Breast epithelium (tissue), 4 donors: ENCODE measurements around the gene PIP5K1B. TPM values are rescaled to one million over a fixed set of nuclear protein-coding genes. Genes with fewer than 3 reads are reported as not detected.

Experiments used
- DNase-seq, 2 donors: peaks; one replicate each; pipeline ENCODE4 v3.0.0-alpha.2; 2019; ENCODE audit warnings: low spot score in 2 of 2
- H3K27ac ChIP-seq, 2 donors: fragments of 200-600 bp; sonication (generic) in 1 of 2; one replicate each; pipeline ENCODE4 v1.5.1; 2016 to 2019; ENCODE audit warnings: mild to moderate bottlenecking in 1 of 2
- H3K27me3 ChIP-seq, 2 donors: fragments of 200-600 bp; sonication (generic) in 1 of 2; one replicate each; pipeline versions ENCODE4 v1.5.1 to v1.6.0; 2017 to 2019; ENCODE audit warnings: control low read depth in 1 of 2, mild to moderate bottlenecking in 1 of 2
- H3K36me3 ChIP-seq: fragments of 200-600 bp; one replicate; pipeline ENCODE4 v1.5.1; 2019
- H3K4me1 ChIP-seq, 2 donors: fragments of 200-600 bp; sonication (generic); one replicate each; pipeline ENCODE4 v1.5.1; 2016 to 2019; ENCODE audit warnings: control low read depth in 1 of 2
- H3K4me3 ChIP-seq, 3 donors: fragments of 200-600 bp; sonication (generic); 1 replicate in 2 of 3; 2 replicates in 1 of 3; pipeline ENCODE4 v1.5.1; 2016 to 2019; ENCODE audit warnings: mild to moderate bottlenecking in 3 of 3, moderate library complexity in 2 of 3
- H3K9me3 ChIP-seq, 2 donors: fragments of 200-600 bp; sonication (generic) in 1 of 2; one replicate each; pipeline ENCODE4 v1.5.1; 2016 to 2019; ENCODE audit warnings: control low read depth in 1 of 2
- CTCF ChIP-seq, 3 donors: fragments of 450-650 bp; IDR thresholded peaks; one replicate each; pipeline ENCODE4 v1.5.1; 2016 to 2017; ENCODE audit warnings: antibody characterized with exemption in 3 of 3, mild to moderate bottlenecking in 3 of 3, moderate library complexity in 3 of 3
- POLR2A ChIP-seq: fragments of 450-650 bp; IDR thresholded peaks from one replicate; pipeline ENCODE4 v1.6.1; 2016; ENCODE audit warnings: antibody characterized with exemption, mild to moderate bottlenecking, moderate library complexity
- POLR2AphosphoS5 ChIP-seq, 3 donors: sonication (generic); formaldehyde crosslinking; IDR thresholded peaks; one replicate each; pipeline ENCODE4 v1.6.1; 2017; ENCODE audit warnings: antibody characterized with exemption in 3 of 3
- intact Hi-C: fragments of 100-400 bp; cut with DNase I; formaldehyde crosslinking; loops from one replicate; pipeline ENCODE4 v1.15.1; 2023; ENCODE audit warnings: low total_unique reads
- total RNA-seq, 3 donors: library from RNA; depleted of rRNA; stranded (reverse); fragments of >200 nt; gene quantifications; one replicate each; pipeline ENCODE4 v1.1.0, GENCODE V29; 2016

The PIP5K1B gene
- total RNA-seq, 3 donors from 2014 or later = 0.80 to 11.1 (median 9.8) TPM

- DNase-seq = no peak
- Histone ChIP-seq H3K4me1 (peaks cover 0 to 13% of the 10 kb centered on the region in 2 donors), H3K27me3 (peaks cover 0 to 10% of the 10 kb centered on the region in 2 donors), H3K9me3 (no peaks in the 10 kb centered on the region), H3K36me3 (no peaks in the 10 kb centered on the region), H3K4me3 (no peak overlapping the region), H3K27ac (no peak overlapping the region)
- TF ChIP-seq POLR2A (no peak), CTCF (IDR thresholded peaks at IDR 0.05) (no peak), POLR2AphosphoS5 (IDR thresholded peaks at IDR 0.05) (no peak)
- intact Hi-C loops = no loop called here
These were observed 2.5 kb upstream of the PIP5K1B start for GRCh38 chr9:68702493-68702892.

- Histone ChIP-seq H3K27ac (no peak overlapping the region), H3K36me3 (no peaks in the 10 kb centered on the region), H3K4me3 (no peak overlapping the region), H3K4me1 (peaks cover 0 to 13% of the 10 kb centered on the region in 2 donors), H3K27me3 (peaks cover 0 to 10% of the 10 kb centered on the region in 2 donors), H3K9me3 (no peaks in the 10 kb centered on the region)
- no peak for DNase-seq
- intact Hi-C loops = no loop called here
- TF ChIP-seq CTCF (IDR thresholded peaks at IDR 0.05) = no peak
- no peak for TF ChIP-seq POLR2AphosphoS5 (IDR thresholded peaks at IDR 0.05)
- TF ChIP-seq POLR2A = no peak
These were observed 1.4 kb upstream of the PIP5K1B start for GRCh38 chr9:68703672-68704071.

GRCh38 chr9:68704498-68704813 is 584 bp upstream of the PIP5K1B start:
- Histone ChIP-seq H3K27me3 (peaks cover 0 to 10% of the 10 kb centered on the region in 2 donors), H3K4me1 (peaks cover 0 to 13% of the 10 kb centered on the region in 2 donors), H3K27ac (peak overlapping the region in 1 of 2 donors; percentile 64), H3K4me3 (peak overlapping the region; percentile 51 to 79 (median 73)), H3K9me3 (no peaks in the 10 kb centered on the region), H3K36me3 (no peaks in the 10 kb centered on the region)
- no peak for DNase-seq
- no peak for TF ChIP-seq CTCF (IDR thresholded peaks at IDR 0.05)
- TF ChIP-seq POLR2AphosphoS5 (IDR thresholded peaks at IDR 0.05) = no peak
- no peak for TF ChIP-seq POLR2A
- intact Hi-C loops = no loop called here

- peaks cover 0 to 10% of the 10 kb centered on the region in 2 donors for H3K27me3 ChIP-seq
- peak overlapping the region; percentile 64 to 80 for H3K27ac ChIP-seq
- H3K9me3 ChIP-seq = no peaks in the 10 kb centered on the region
- H3K4me1 ChIP-seq = peaks cover 0 to 13% of the 10 kb centered on the region in 2 donors
- peak overlapping the region; percentile 51 to 79 (median 73) for H3K4me3 ChIP-seq
- intact Hi-C loops = no loop called here
- TF ChIP-seq POLR2AphosphoS5 (IDR thresholded peaks at IDR 0.05) (no peak), CTCF (IDR thresholded peaks at IDR 0.05) (no peak), POLR2A (no peak)
- no peaks in the 10 kb centered on the region for H3K36me3 ChIP-seq
- DNase-seq = no peak
These were observed 707 bp downstream of the PIP5K1B start for GRCh38 chr9:68705531-68706362.
